DOHH2 (cell line): ENCODE measurements around the gene CSN2.

Experiments
- CTCF ChIP-seq: fragments of 200-600 bp; sonication (generic); IDR thresholded peaks from one replicate; pipeline ENCODE4 v1.5.1; 2014; ENCODE audit warnings: antibody characterized with exemption, mild to moderate bottlenecking, low read depth, low read length; ENCODE audit not compliant: poor library complexity, severe bottlenecking
- EZH2phosphoT487 ChIP-seq: fragments of 200-600 bp; sonication (generic); IDR thresholded peaks from 2 replicates; pipeline ENCODE4 v1.6.1; 2017; ENCODE audit warnings: borderline replicate concordance, mild to moderate bottlenecking, antibody characterized with exemption, low read length, moderate library complexity, mixed read lengths

- TF ChIP-seq CTCF, result no peak
- no peak for TF ChIP-seq EZH2phosphoT487
Measured at GRCh38 chr4:69986663-69987062, 21.1 kb upstream of the CSN2 start.
